ENCODE data around the gene C1orf53.

DNA sequence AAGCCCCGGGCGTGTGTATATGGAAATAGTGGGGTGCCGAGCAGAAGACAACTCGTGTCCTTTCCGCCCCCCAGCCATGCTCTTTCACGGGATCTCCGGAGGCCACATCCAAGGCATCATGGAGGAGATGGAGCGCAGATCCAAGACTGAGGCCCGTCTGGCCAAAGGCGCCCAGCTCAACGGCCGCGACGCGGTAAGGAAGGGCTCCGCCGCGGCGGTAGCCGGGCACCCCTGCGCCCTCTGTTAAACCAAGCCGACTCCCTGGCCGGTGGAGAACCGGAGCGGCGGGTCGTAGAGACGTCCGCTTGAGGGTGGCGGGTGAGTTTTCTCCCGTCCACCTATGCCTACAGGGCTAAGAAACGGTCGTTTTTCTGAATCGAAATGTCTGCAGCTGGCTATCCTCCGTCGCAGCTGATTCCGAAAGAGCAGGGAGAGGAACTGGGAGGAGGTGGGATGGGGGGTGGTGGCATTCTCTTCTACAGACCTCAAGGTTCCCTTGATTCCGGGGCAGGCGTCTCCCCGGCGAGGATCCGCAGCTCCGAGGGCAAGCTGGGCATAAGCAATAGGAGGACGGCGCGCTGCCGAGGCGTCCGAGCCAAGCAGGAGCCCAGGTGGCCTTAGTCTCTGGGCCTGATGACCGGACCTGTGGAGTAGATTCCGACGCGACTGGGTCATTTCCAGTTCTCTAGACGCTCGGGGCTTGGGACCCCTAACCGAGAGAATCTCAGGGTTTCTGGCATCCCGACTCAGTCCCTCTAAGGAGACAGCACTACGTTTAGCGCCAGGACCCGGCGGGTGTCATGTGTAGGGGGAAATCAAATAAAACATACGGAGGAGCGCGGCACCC is 15.6 kb downstream of the C1orf53 start:
- no peak for TF ChIP-seq SIN3A (IDR thresholded peaks at IDR 0.05; ENCODE audit: borderline replicate concordance, insufficient read depth, low read length)
- no peak for TF ChIP-seq TAF1 (IDR thresholded peaks at IDR 0.05; ENCODE audit: borderline replicate concordance, insufficient read depth, low read length)
- no peak for TF ChIP-seq POLR2AphosphoS5 (IDR thresholded peaks at IDR 0.05; ENCODE audit: low read depth, low read length)
